Loucy (cell line): ENCODE measurements around the gene FGF7.

ENCODE experiments used
- H2AFZ ChIP-seq: fragments of 200-600 bp; sonication (generic); 2 replicates; pipeline ENCODE4 v1.6.0; 2016; ENCODE audit warnings: antibody characterized with exemption, mild to moderate bottlenecking, low read length, moderate library complexity
- H3F3A ChIP-seq: fragments of 200-600 bp; 2 replicates; pipeline ENCODE4 v1.6.0; 2016; ENCODE audit warnings: antibody characterized with exemption, low read depth, mild to moderate bottlenecking
- H3K27me3 ChIP-seq: fragments of 200-600 bp; sonication (generic); 2 replicates; pipeline ENCODE4 v1.6.1; 2014; ENCODE audit warnings: low read length, mild to moderate bottlenecking; ENCODE audit not compliant: insufficient read depth, poor library complexity, severe bottlenecking
- H3K36me3 ChIP-seq: fragments of 200-600 bp; sonication (generic); 2 replicates; pipeline ENCODE4 v1.6.1; 2016; ENCODE audit warnings: low read length; ENCODE audit not compliant: insufficient read depth
- H3K4me1 ChIP-seq: fragments of 200-600 bp; sonication (generic); 2 replicates; pipeline ENCODE4 v1.5.1; 2014; ENCODE audit warnings: low read length, mild to moderate bottlenecking; ENCODE audit not compliant: insufficient read depth, poor library complexity, severe bottlenecking
- H3K4me2 ChIP-seq: fragments of 200-600 bp; sonication (generic); 2 replicates; pipeline ENCODE4 v1.6.0; 2014; ENCODE audit warnings: antibody characterized with exemption, low read length, low read depth, mild to moderate bottlenecking; ENCODE audit not compliant: poor library complexity, severe bottlenecking
- H3K4me3 ChIP-seq: fragments of 200-600 bp; sonication (generic); 2 replicates; pipeline ENCODE4 v1.5.1; 2014; ENCODE audit warnings: low read length, mild to moderate bottlenecking, mixed read lengths; ENCODE audit not compliant: poor library complexity, severe bottlenecking
- H3K79me2 ChIP-seq: fragments of 200-600 bp; sonication (generic); 2 replicates; pipeline ENCODE4 v1.6.1; 2014; ENCODE audit warnings: low read length; ENCODE audit not compliant: insufficient read depth
- H3K9ac ChIP-seq: fragments of 200-600 bp; sonication (generic); 2 replicates; pipeline ENCODE4 v1.6.0; 2014; ENCODE audit warnings: mild to moderate bottlenecking, low read depth, low read length, moderate library complexity; ENCODE audit not compliant: poor library complexity, severe bottlenecking
- H3K9me2 ChIP-seq: fragments of 200-600 bp; sonication (generic); replicated peaks from 2 replicates; pipeline ENCODE4 v1.6.1; 2016; ENCODE audit warnings: low read depth, low read length, mixed read lengths
- H3K9me3 ChIP-seq: fragments of 200-600 bp; sonication (generic); 2 replicates; pipeline ENCODE4 v1.6.1; 2014; ENCODE audit warnings: mild to moderate bottlenecking, antibody characterized with exemption, low read length, low read depth; ENCODE audit not compliant: insufficient read depth
- H4K20me1 ChIP-seq: fragments of 200-600 bp; sonication (generic); 2 replicates; pipeline ENCODE4 v1.6.0; 2014; ENCODE audit warnings: antibody characterized with exemption, low read length, mild to moderate bottlenecking; ENCODE audit not compliant: insufficient read depth, poor library complexity, severe bottlenecking
- CTCF ChIP-seq: fragments of 200-600 bp; sonication (generic); conservative IDR thresholded peaks from 2 replicates; pipeline ENCODE4 v1.5.1; 2014; ENCODE audit warnings: mild to moderate bottlenecking, antibody characterized with exemption, low read length
- EZH2phosphoT487 ChIP-seq: fragments of 200-600 bp; IDR thresholded peaks from 2 replicates; pipeline ENCODE4 v1.6.1; 2018; ENCODE audit warnings: antibody characterized with exemption, mild to moderate bottlenecking, moderate library complexity, borderline replicate concordance

Gene FGF7

GRCh38 chr15:49495993-49496753 is 73.1 kb downstream of the FGF7 start:
- no peaks in the 10 kb centered on the region for H3K79me2 ChIP-seq
- no peak overlapping the region for H3K4me3 ChIP-seq
- no peaks in the 10 kb centered on the region for H4K20me1 ChIP-seq
- no peak overlapping the region for H2AFZ ChIP-seq
- no peaks in the 10 kb centered on the region for H3K27me3 ChIP-seq
- no peaks in the 10 kb centered on the region for H3F3A ChIP-seq
- H3K4me2 ChIP-seq: no peak overlapping the region
- no peaks in the 10 kb centered on the region for H3K36me3 ChIP-seq
- H3K9me2 ChIP-seq: no peaks in the 10 kb centered on the region
- H3K9ac ChIP-seq: no peak overlapping the region
- peaks cover 9% of the 10 kb centered on the region; the same call in 1 of the 2 replicates for H3K9me3 ChIP-seq
- peaks cover 4% of the 10 kb centered on the region for H3K4me1 ChIP-seq
- TF ChIP-seq CTCF: no peak
- no peak for TF ChIP-seq EZH2phosphoT487

- Histone ChIP-seq H2AFZ (no peak overlapping the region), H3K9me2 (no peaks in the 10 kb centered on the region), H3K4me2 (no peak overlapping the region), H3K79me2 (no peaks in the 10 kb centered on the region), H3K36me3 (no peaks in the 10 kb centered on the region), H3K4me3 (no peak overlapping the region), H3K27me3 (no peaks in the 10 kb centered on the region), H3K9ac (no peak overlapping the region), H3K9me3 (peaks cover 27% of the 10 kb centered on the region; the same call in 1 of the 2 replicates), H3F3A (no peaks in the 10 kb centered on the region), H4K20me1 (no peaks in the 10 kb centered on the region), H3K4me1 (peaks cover 4% of the 10 kb centered on the region)
- TF ChIP-seq EZH2phosphoT487: no peak
- TF ChIP-seq CTCF: no peak
These were observed 78.5 kb downstream of the FGF7 start for GRCh38 chr15:49501586-49501985.

GRCh38 chr15:49506341-49506740 is 83.3 kb downstream of the FGF7 start:
- Histone ChIP-seq H3F3A (no peaks in the 10 kb centered on the region), H2AFZ (no peak overlapping the region), H3K79me2 (no peaks in the 10 kb centered on the region), H3K9me2 (no peaks in the 10 kb centered on the region), H3K9me3 (peaks cover 17% of the 10 kb centered on the region; the same call in 1 of the 2 replicates), H3K4me3 (no peak overlapping the region), H3K4me1 (no peaks in the 10 kb centered on the region), H3K27me3 (no peaks in the 10 kb centered on the region), H3K9ac (no peak overlapping the region), H3K36me3 (no peaks in the 10 kb centered on the region), H3K4me2 (no peak overlapping the region), H4K20me1 (no peaks in the 10 kb centered on the region)
- TF ChIP-seq CTCF (no peak), EZH2phosphoT487 (no peak)
